ENCODE measurements around the gene TEKT1. TPM values are rescaled to one million over a fixed set of nuclear protein-coding genes. Genes with fewer than 3 reads are reported as not detected.
"Not testable (repeated sequence)": the region's sequence is repeated elsewhere in the genome, so short reads cannot be mapped to it uniquely, and the experiment has no call there.

The TEKT1 gene
- total RNA-seq, 1 donor: not detected

DNA sequence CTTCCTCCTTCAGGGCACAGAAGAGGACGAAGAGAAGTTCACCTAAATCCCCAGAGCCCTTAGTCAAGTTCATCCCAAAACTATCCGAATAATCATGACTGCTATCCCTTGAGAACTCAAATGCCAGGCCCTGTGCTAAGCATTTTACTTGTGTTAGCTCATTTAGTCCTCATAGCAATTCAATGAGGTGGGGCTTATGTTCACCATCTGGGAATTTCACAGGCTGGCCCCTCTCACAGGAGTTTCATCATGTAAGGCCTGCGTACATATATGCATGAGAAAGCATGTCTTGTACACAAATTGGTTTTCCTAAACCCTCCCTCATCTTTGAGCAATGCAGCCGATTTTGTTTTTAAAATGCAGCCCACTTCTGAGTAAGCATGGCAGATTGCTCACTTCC is 12.9 kb upstream of the TEKT1 start:
- not testable (repeated sequence) for H3K36me3 ChIP-seq (ENCODE audit: insufficient read depth, low read length); H3K4me2 ChIP-seq (ENCODE audit: insufficient read depth, low read length); H3K27ac ChIP-seq (ENCODE audit: low read depth, low read length); H3K4me1 ChIP-seq (ENCODE audit: insufficient read depth, low read length); H3K79me2 ChIP-seq (ENCODE audit: insufficient read depth, low read length); DNase-seq (ENCODE audit: insufficient read length, low spot score, missing footprints); H3K4me3 ChIP-seq (ENCODE audit: insufficient read depth, low read length); H4K20me1 ChIP-seq (ENCODE audit: insufficient read depth, low read length); H3K9me3 ChIP-seq (ENCODE audit: low read depth, low read length); H2AFZ ChIP-seq (ENCODE audit: low read length)
- peaks cover 24% of the 10 kb centered on the region for H3K27me3 ChIP-seq (ENCODE audit: insufficient read depth, low read length)

DNA sequence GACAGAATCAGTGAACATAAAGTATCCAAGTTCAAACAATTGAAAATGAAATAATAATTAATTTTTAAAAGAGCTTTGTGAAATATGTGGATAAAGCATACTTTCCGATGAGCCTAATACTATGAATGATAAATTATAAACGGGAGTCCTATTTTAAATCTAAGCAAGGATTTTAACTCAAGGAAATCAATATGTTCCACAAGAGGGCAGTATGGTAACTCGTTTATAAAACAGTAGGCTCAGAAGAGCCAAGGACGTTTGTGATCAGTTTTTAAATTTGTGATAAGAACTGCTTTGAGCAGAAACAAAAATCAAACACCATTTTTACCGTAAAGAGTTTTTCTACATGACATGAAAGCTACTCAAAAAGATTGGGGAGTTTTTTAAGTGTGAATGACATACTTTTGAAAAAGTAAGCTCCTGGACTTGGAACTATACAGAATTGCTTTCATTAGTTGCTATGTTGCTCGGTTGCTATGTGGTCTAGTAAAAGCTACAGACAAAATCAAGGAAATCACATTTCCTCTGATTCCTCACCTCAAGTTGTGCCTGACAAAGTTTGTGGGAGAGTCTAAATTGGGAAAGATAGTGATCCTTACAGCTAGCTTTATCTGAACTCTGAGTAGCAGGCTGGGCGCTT is 11.8 kb upstream of the TEKT1 start:
- Histone ChIP-seq H3K36me3 (ENCODE audit: insufficient read depth, low read length) (no peaks in the 10 kb centered on the region), H3K27me3 (ENCODE audit: insufficient read depth, low read length) (peaks cover 30% of the 10 kb centered on the region), H3K9me3 (ENCODE audit: low read depth, low read length) (no peaks in the 10 kb centered on the region), H2AFZ (ENCODE audit: low read length) (no peak overlapping the region), H3K4me2 (ENCODE audit: insufficient read depth, low read length) (no peak overlapping the region), H4K20me1 (ENCODE audit: insufficient read depth, low read length) (no peaks in the 10 kb centered on the region), H3K4me1 (ENCODE audit: insufficient read depth, low read length) (no peaks in the 10 kb centered on the region), H3K27ac (ENCODE audit: low read depth, low read length) (no peak overlapping the region), H3K4me3 (ENCODE audit: insufficient read depth, low read length) (no peak overlapping the region), H3K79me2 (ENCODE audit: insufficient read depth, low read length) (no peaks in the 10 kb centered on the region)
- TF ChIP-seq, protein P1, sequence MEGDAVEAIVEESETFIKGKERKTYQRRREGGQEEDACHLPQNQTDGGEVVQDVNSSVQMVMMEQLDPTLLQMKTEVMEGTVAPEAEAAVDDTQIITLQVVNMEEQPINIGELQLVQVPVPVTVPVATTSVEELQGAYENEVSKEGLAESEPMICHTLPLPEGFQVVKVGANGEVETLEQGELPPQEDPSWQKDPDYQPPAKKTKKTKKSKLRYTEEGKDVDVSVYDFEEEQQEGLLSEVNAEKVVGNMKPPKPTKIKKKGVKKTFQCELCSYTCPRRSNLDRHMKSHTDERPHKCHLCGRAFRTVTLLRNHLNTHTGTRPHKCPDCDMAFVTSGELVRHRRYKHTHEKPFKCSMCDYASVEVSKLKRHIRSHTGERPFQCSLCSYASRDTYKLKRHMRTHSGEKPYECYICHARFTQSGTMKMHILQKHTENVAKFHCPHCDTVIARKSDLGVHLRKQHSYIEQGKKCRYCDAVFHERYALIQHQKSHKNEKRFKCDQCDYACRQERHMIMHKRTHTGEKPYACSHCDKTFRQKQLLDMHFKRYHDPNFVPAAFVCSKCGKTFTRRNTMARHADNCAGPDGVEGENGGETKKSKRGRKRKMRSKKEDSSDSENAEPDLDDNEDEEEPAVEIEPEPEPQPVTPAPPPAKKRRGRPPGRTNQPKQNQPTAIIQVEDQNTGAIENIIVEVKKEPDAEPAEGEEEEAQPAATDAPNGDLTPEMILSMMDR (IDR thresholded peaks at IDR 0.05; ENCODE audit: extremely low read depth, low read depth, low read length): peak; percentile 54
- no peak for DNase-seq (ENCODE audit: insufficient read length, low spot score, missing footprints)

DNA sequence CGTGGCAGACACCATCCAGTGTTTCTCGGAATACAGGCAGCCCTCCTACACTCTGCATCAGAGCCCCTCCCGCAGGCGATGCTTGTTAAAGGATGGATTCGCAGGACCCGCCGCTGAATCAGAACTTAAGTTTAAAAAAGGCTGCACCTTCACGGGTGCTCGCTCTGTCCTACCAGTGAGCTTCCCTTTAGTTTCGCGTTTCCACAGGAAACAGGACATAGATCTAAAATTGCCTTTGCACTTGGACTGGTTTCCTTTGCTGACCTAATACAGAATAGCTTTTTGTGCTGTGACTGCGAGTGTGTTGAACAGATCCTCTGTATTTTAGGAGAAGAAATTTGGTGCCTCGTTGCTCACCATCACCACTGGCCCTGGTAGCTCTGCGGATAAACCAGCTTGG is 10.2 kb upstream of the TEKT1 start:
- H3K27me3 ChIP-seq (ENCODE audit: insufficient read depth, low read length): peaks cover 43% of the 10 kb centered on the region
- H3K4me3 ChIP-seq (ENCODE audit: insufficient read depth, low read length); H3K4me2 ChIP-seq (ENCODE audit: insufficient read depth, low read length); H3K4me1 ChIP-seq (ENCODE audit: insufficient read depth, low read length); H3K9me3 ChIP-seq (ENCODE audit: low read depth, low read length); H2AFZ ChIP-seq (ENCODE audit: low read length); H3K27ac ChIP-seq (ENCODE audit: low read depth, low read length); DNase-seq (ENCODE audit: insufficient read length, low spot score, missing footprints); H4K20me1 ChIP-seq (ENCODE audit: insufficient read depth, low read length); H3K36me3 ChIP-seq (ENCODE audit: insufficient read depth, low read length); H3K79me2 ChIP-seq (ENCODE audit: insufficient read depth, low read length): not testable (repeated sequence)

GRCh38 chr17:6830383-6830986 is 1.0 kb downstream of the TEKT1 start:
- Histone ChIP-seq H3K36me3 (ENCODE audit: insufficient read depth, low read length) (no peaks in the 10 kb centered on the region), H4K20me1 (ENCODE audit: insufficient read depth, low read length) (no peaks in the 10 kb centered on the region), H3K79me2 (ENCODE audit: insufficient read depth, low read length) (no peaks in the 10 kb centered on the region), H3K27ac (ENCODE audit: low read depth, low read length) (no peak overlapping the region), H3K4me3 (ENCODE audit: insufficient read depth, low read length) (no peak overlapping the region), H3K4me2 (ENCODE audit: insufficient read depth, low read length) (no peak overlapping the region), H3K9me3 (ENCODE audit: low read depth, low read length) (no peaks in the 10 kb centered on the region), H2AFZ (ENCODE audit: low read length) (no peak overlapping the region), H3K4me1 (ENCODE audit: insufficient read depth, low read length) (no peaks in the 10 kb centered on the region), H3K27me3 (ENCODE audit: insufficient read depth, low read length) (peaks cover 61% of the 10 kb centered on the region)
- TF ChIP-seq, protein P1 (IDR thresholded peaks at IDR 0.05; ENCODE audit: extremely low read depth, low read depth, low read length): no peak
- DNase-seq (ENCODE audit: insufficient read length, low spot score, missing footprints): peak; percentile 29

DNA sequence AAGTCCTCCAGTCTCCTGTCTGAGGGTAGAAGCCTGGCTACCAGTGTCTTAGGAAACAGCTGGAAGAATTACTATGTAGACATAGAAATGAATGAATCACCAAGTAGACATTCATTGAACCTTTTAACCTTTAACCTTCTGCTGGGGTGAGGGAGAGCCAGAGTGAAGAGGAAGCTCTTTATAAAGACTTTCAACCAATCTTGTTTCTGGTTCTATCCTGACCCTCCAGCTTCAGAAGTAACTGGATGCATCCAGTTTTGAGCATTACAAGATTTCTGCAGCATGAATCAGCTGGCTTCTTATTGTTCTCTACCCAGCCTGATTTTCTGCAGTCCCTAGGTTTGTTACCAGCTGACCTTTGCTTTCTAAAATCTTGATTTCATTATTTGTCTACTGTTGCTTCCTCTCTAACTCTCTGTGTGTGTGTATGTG is 8.5 kb downstream of the TEKT1 start:
- peaks cover 3% of the 10 kb centered on the region for H3K9me3 ChIP-seq (ENCODE audit: low read depth, low read length)
- TF ChIP-seq, protein P1 (IDR thresholded peaks at IDR 0.05; ENCODE audit: extremely low read depth, low read depth, low read length): no peak
- H3K4me1 ChIP-seq (ENCODE audit: insufficient read depth, low read length): peaks cover 10% of the 10 kb centered on the region
- no peaks in the 10 kb centered on the region for H3K79me2 ChIP-seq (ENCODE audit: insufficient read depth, low read length)
- no peak overlapping the region for H3K27ac ChIP-seq (ENCODE audit: low read depth, low read length)
- peaks cover 9% of the 10 kb centered on the region for H3K27me3 ChIP-seq (ENCODE audit: insufficient read depth, low read length)
- peak overlapping the region; percentile 42 for H2AFZ ChIP-seq (ENCODE audit: low read length)
- no peak overlapping the region for H3K4me3 ChIP-seq (ENCODE audit: insufficient read depth, low read length)
- H4K20me1 ChIP-seq (ENCODE audit: insufficient read depth, low read length): no peaks in the 10 kb centered on the region
- peak overlapping the region; percentile 41 for H3K4me2 ChIP-seq (ENCODE audit: insufficient read depth, low read length)
- H3K36me3 ChIP-seq (ENCODE audit: insufficient read depth, low read length): no peaks in the 10 kb centered on the region
- peak; percentile 84 for DNase-seq (ENCODE audit: insufficient read length, low spot score, missing footprints)
